ENCODE results near the gene CYB561A3.

DNA sequence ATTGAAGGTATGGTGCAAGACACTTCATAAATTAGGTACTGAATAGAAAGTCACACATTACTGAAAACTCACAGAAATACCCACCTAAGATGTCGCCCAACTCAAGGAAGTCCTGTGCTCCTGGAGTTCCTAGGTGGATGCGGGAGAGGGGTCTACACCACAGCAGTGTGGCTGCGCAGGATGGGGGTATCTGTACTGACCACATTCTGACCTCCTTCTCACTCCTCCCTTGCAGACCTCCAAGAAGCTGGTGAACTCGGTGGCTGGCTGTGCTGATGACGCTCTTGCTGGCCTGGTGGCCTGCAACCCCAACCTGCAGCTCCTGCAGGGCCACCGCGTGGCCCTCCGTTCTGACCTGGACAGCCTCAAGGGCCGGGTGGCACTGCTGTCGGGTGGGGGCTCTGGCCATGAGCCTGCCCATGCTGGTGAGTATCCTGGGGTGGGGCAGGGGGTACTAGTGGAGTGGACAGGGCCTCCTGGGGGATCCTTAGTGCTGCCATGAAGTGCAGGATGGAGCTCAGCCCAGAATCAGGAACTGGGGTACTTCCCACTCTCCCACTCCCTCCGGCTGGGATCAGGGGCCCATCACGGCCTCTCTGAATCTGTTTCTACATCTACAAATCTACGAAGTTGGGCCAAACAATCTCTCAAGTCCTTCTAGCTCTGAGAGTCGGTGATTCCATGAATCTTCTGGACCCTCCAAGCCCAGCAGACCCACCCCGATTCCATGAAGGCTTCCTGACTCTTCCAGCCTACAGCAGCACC lies 23.8 kb downstream of the CYB561A3 start:
- TF ChIP-seq, protein P1, sequence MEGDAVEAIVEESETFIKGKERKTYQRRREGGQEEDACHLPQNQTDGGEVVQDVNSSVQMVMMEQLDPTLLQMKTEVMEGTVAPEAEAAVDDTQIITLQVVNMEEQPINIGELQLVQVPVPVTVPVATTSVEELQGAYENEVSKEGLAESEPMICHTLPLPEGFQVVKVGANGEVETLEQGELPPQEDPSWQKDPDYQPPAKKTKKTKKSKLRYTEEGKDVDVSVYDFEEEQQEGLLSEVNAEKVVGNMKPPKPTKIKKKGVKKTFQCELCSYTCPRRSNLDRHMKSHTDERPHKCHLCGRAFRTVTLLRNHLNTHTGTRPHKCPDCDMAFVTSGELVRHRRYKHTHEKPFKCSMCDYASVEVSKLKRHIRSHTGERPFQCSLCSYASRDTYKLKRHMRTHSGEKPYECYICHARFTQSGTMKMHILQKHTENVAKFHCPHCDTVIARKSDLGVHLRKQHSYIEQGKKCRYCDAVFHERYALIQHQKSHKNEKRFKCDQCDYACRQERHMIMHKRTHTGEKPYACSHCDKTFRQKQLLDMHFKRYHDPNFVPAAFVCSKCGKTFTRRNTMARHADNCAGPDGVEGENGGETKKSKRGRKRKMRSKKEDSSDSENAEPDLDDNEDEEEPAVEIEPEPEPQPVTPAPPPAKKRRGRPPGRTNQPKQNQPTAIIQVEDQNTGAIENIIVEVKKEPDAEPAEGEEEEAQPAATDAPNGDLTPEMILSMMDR (IDR thresholded peaks at IDR 0.05): no peak
- TF ChIP-seq POLR2A (IDR thresholded peaks at IDR 0.05) (no peak), POLR2AphosphoS5 (IDR thresholded peaks at IDR 0.05) (no peak), EP300 (IDR thresholded peaks at IDR 0.05) (no peak)

Measured in stomach (tissue), 4 donors.